PC-3 (cell line): ENCODE data around the gene NDOR1. TPM values are rescaled to one million over a fixed set of nuclear protein-coding genes. Genes with fewer than 3 reads are reported as not detected.

Source experiments
- ATAC-seq: fragments of 200-7000 bp; cut with Tn5 transposase; 2 replicates; pipeline ENCODE4 v1.9.1; 2020; ENCODE audit warnings: mild to moderate bottlenecking, moderate library complexity
- BruUV-seq: library from RNA; stranded (reverse); fragments of 400-500 nt; replicated peaks from 2 replicates; lab custom pipeline; 2021; lab: Mats Ljungman, UMichigan
- CTCF ChIA-PET: fragments of 300-600 bp; sonication (Branson Sonifier 250); formaldehyde crosslinking; loops from one replicate; lab custom pipeline; 2022; ENCODE audit warnings: antibody characterized with exemption; lab: Charles Lee
- POLR2A ChIA-PET: fragments of 300-600 bp; sonication (Branson Sonifier 250); formaldehyde crosslinking; loops from one replicate; lab custom pipeline; 2022; ENCODE audit warnings: antibody characterized with exemption; ENCODE audit not compliant: unreplicated experiment; lab: Charles Lee
- DNase-seq: peaks from one replicate; pipeline ENCODE4 v3.0.0-alpha.2; 2015
- H2AFZ ChIP-seq: fragments of 300-600 bp; sonication (generic); 2 replicates; pipeline ENCODE4 v1.6.0; 2016; ENCODE audit warnings: antibody characterized with exemption, low read length
- H3F3A ChIP-seq: fragments of 300-600 bp; sonication (generic); one replicate; pipeline ENCODE4 v1.6.0; 2017; ENCODE audit warnings: antibody characterized with exemption, low read length, control low read depth, mild to moderate bottlenecking; ENCODE audit not compliant: unreplicated experiment
- H3K27ac ChIP-seq: fragments of 300-600 bp; sonication (generic); 2 replicates; pipeline ENCODE4 v1.5.1; 2016; ENCODE audit warnings: mild to moderate bottlenecking, low read length
- H3K27me3 ChIP-seq: fragments of 300-600 bp; sonication (generic); 2 replicates; pipeline ENCODE4 v1.6.1; 2016; ENCODE audit warnings: low read length, mixed read lengths
- H3K36me3 ChIP-seq: fragments of 300-600 bp; sonication (generic); 2 replicates; pipeline ENCODE4 v1.6.1; 2016; ENCODE audit warnings: low read depth, mixed run types, low read length, mixed read lengths
- H3K4me1 ChIP-seq: fragments of 300-600 bp; sonication (generic); 2 replicates; pipeline ENCODE4 v1.5.1; 2016; ENCODE audit warnings: low read length; ENCODE audit not compliant: insufficient read depth
- H3K4me2 ChIP-seq: fragments of 300-600 bp; sonication (generic); 2 replicates; pipeline ENCODE4 v1.6.0; 2016; ENCODE audit warnings: low read length
- H3K4me3 ChIP-seq: fragments of 300-600 bp; sonication (generic); 2 replicates; pipeline ENCODE4 v1.5.1; 2016; ENCODE audit warnings: mild to moderate bottlenecking, low read length, mixed read lengths
- H3K79me2 ChIP-seq: fragments of 300-600 bp; sonication (generic); 2 replicates; pipeline ENCODE4 v1.6.1; 2017; ENCODE audit warnings: low read length, mixed read lengths
- H3K9ac ChIP-seq: fragments of 300-600 bp; sonication (generic); 2 replicates; pipeline ENCODE4 v1.6.0; 2016; ENCODE audit warnings: mild to moderate bottlenecking, low read length
- H3K9me2 ChIP-seq: fragments of 300-600 bp; sonication (generic); replicated peaks from 2 replicates; pipeline ENCODE4 v1.6.1; 2016; ENCODE audit warnings: mixed run types, low read length, mixed read lengths
- H3K9me3 ChIP-seq: fragments of 300-600 bp; sonication (generic); 2 replicates; pipeline ENCODE4 v1.6.1; 2016; ENCODE audit warnings: low read length, mixed read lengths
- H4K20me1 ChIP-seq: fragments of 300-600 bp; sonication (generic); 2 replicates; pipeline ENCODE4 v1.6.1; 2016; ENCODE audit warnings: low read length, mixed read lengths
- EZH2 ChIP-seq: fragments of 300-600 bp; sonication (generic); IDR thresholded peaks from one replicate; pipeline ENCODE4 v1.6.1; 2017; ENCODE audit warnings: antibody characterized with exemption, mild to moderate bottlenecking, low read length; ENCODE audit not compliant: unreplicated experiment
- EZH2phosphoT487 ChIP-seq: fragments of 300-600 bp; sonication (generic); IDR thresholded peaks from 2 replicates; pipeline ENCODE4 v1.6.1; 2018; ENCODE audit warnings: mild to moderate bottlenecking, antibody characterized with exemption, low read length, borderline replicate concordance
- intact Hi-C: fragments of 100-400 bp; cut with micrococcal nuclease; formaldehyde crosslinking; loops from 2 replicates; pipeline ENCODE4 v1.9.0; 2023
- total RNA-seq: library from RNA; depleted of rRNA; stranded (reverse); fragments of >200 nt; gene quantifications from 2 replicates; pipeline ENCODE4 v1.2.3, GENCODE V29; 2014
- TF ChIP-seq, protein P1 (sequence below): fragments of 300-600 bp; sonication (generic); conservative IDR thresholded peaks from 2 replicates; pipeline ENCODE4 v1.5.1; 2017; ENCODE audit warnings: antibody characterized with exemption, low read depth, mild to moderate bottlenecking, low read length

Gene NDOR1
- total RNA-seq, 1 experiment from 2014 or later: 25.7 TPM

GRCh38 chr9:137217276-137218211 lies 12.0 kb downstream of the NDOR1 start:
- Histone ChIP-seq H3K79me2 (no peaks in the 10 kb centered on the region), H3K4me2 (peak overlapping the region; percentile 90), H3F3A (no peaks in the 10 kb centered on the region), H2AFZ (peak overlapping the region; percentile 38; the same call in 1 of the 2 replicates), H3K27ac (peak overlapping the region; percentile 42), H3K9me3 (no peaks in the 10 kb centered on the region), H3K4me1 (peaks cover 24% of the 10 kb centered on the region), H4K20me1 (no peaks in the 10 kb centered on the region), H3K27me3 (no peaks in the 10 kb centered on the region), H3K4me3 (peak overlapping the region; percentile 70), H3K36me3 (no peaks in the 10 kb centered on the region), H3K9me2 (no peaks in the 10 kb centered on the region), H3K9ac (peak overlapping the region; percentile 59)
- ChIA-PET POLR2A (interaction anchor here (0.5 to 0.7 kb wide), 2 partner anchors 67 to 131 kb away, joined by 5 to 7 read pairs; no protein-coding TSS in a partner anchor), CTCF (no interaction called here)
- BruUV-seq: TSS peak; percentile 66
- ATAC-seq (peak; percentile 70), DNase-seq (peak; percentile 84)
- no peak for TF ChIP-seq EZH2phosphoT487
- TF ChIP-seq, protein P1, sequence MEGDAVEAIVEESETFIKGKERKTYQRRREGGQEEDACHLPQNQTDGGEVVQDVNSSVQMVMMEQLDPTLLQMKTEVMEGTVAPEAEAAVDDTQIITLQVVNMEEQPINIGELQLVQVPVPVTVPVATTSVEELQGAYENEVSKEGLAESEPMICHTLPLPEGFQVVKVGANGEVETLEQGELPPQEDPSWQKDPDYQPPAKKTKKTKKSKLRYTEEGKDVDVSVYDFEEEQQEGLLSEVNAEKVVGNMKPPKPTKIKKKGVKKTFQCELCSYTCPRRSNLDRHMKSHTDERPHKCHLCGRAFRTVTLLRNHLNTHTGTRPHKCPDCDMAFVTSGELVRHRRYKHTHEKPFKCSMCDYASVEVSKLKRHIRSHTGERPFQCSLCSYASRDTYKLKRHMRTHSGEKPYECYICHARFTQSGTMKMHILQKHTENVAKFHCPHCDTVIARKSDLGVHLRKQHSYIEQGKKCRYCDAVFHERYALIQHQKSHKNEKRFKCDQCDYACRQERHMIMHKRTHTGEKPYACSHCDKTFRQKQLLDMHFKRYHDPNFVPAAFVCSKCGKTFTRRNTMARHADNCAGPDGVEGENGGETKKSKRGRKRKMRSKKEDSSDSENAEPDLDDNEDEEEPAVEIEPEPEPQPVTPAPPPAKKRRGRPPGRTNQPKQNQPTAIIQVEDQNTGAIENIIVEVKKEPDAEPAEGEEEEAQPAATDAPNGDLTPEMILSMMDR: no peak
- no peak for TF ChIP-seq EZH2
- intact Hi-C loops: no loop called here

DNA sequence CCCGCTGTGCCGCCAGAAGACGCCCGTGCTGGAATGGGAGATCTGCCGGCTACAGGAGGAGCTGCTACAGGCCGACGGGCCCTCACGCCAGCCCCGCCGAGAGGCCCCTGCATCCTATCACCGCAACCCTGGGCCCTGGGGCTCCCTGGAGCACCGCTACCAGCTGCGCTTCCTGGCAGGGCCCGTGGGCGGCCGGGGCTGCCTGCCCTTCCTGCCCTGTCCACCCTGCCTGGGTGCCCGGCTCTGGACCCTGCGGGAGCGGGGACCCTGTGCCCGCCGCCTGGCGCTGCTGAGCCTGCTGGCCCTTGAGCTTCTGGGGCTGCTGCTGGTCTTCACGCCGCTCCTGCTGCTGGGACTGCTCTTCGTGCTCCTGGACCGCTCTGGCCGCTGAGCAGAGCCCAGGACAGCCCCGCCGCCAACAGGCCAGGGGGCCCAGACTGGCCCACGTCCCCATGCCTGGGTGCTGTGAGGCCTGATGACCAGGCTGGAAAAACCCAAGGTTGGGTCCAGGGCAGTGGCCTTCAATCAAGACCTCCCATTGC lies 12.8 kb downstream of the NDOR1 start:
- Histone ChIP-seq H3K79me2 (no peaks in the 10 kb centered on the region), H3K9ac (no peak overlapping the region; the same call in 1 of the 2 replicates), H3K27ac (peak overlapping the region; percentile 10), H3K4me1 (peaks cover 24% of the 10 kb centered on the region), H3K4me2 (peak overlapping the region; percentile 90), H2AFZ (no peak overlapping the region), H3K9me3 (no peaks in the 10 kb centered on the region), H3K27me3 (no peaks in the 10 kb centered on the region), H3K4me3 (peak overlapping the region; percentile 70), H3K36me3 (no peaks in the 10 kb centered on the region), H4K20me1 (no peaks in the 10 kb centered on the region), H3F3A (no peaks in the 10 kb centered on the region), H3K9me2 (no peaks in the 10 kb centered on the region)
- intact Hi-C loops: no loop called here
- no TSS peak for BruUV-seq
- DNase-seq (no peak), ATAC-seq (peak; percentile 2)
- TF ChIP-seq EZH2phosphoT487 (no peak), EZH2 (no peak)
- TF ChIP-seq, protein P1: no peak
- POLR2A ChIA-PET: interaction anchor here (0.7 kb wide), 1 partner anchor 68 kb away, joined by 5 read pairs; no protein-coding TSS in a partner anchor
- CTCF ChIA-PET: no interaction called here
